Nephron (organoid): ENCODE measurements around the gene RNF144A.

Experiments used
- H3K27ac Mint-ChIP-seq, 3 experiments: 2 replicates each; pipeline ENCODE4 v1.8.0; 2020; ENCODE audit warnings: mixed read lengths in 3 of 3, mild to moderate bottlenecking in 2 of 3, moderate library complexity in 1 of 3
- H3K27me3 Mint-ChIP-seq: 2 replicates; pipeline ENCODE4 v1.8.0; 2021; ENCODE audit warnings: low read depth, mild to moderate bottlenecking, moderate library complexity, mixed read lengths
- H3K36me3 Mint-ChIP-seq: 2 replicates; pipeline ENCODE4 v1.8.0; 2020; ENCODE audit warnings: low read depth, mixed read lengths
- H3K4me1 Mint-ChIP-seq: 2 replicates; pipeline ENCODE4 v1.8.0; 2020; ENCODE audit warnings: mixed read lengths
- H3K4me3 Mint-ChIP-seq, 3 experiments: 2 replicates each; pipeline ENCODE4 v1.8.0; 2020; ENCODE audit warnings: mild to moderate bottlenecking in 3 of 3, mixed read lengths in 3 of 3, moderate library complexity in 2 of 3
- H3K9me3 Mint-ChIP-seq: 2 replicates; pipeline ENCODE4 v1.8.0; 2020; ENCODE audit warnings: mixed read lengths
- TF ChIP-seq, protein P1 (sequence below), 3 experiments: fragments of 200-600 bp; sonication (generic); IDR thresholded peaks; one replicate each; pipeline ENCODE4 v1.5.0; 2021; ENCODE audit warnings: antibody characterized with exemption in 3 of 3; ENCODE audit not compliant: unreplicated experiment in 3 of 3

The RNF144A gene

GRCh38 chr2:6946722-6947121, 29.5 kb downstream of the RNF144A start:
- Mint-ChIP-seq H3K27ac (peak overlapping the region in 1 of 3 experiments; percentile 9), H3K4me1 (peaks cover 36% of the 10 kb centered on the region), H3K36me3 (peaks cover 47% of the 10 kb centered on the region), H3K4me3 (no peak overlapping the region), H3K27me3 (no peaks in the 10 kb centered on the region), H3K9me3 (no peaks in the 10 kb centered on the region)
- TF ChIP-seq, protein P1, sequence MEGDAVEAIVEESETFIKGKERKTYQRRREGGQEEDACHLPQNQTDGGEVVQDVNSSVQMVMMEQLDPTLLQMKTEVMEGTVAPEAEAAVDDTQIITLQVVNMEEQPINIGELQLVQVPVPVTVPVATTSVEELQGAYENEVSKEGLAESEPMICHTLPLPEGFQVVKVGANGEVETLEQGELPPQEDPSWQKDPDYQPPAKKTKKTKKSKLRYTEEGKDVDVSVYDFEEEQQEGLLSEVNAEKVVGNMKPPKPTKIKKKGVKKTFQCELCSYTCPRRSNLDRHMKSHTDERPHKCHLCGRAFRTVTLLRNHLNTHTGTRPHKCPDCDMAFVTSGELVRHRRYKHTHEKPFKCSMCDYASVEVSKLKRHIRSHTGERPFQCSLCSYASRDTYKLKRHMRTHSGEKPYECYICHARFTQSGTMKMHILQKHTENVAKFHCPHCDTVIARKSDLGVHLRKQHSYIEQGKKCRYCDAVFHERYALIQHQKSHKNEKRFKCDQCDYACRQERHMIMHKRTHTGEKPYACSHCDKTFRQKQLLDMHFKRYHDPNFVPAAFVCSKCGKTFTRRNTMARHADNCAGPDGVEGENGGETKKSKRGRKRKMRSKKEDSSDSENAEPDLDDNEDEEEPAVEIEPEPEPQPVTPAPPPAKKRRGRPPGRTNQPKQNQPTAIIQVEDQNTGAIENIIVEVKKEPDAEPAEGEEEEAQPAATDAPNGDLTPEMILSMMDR (IDR thresholded peaks at IDR 0.05; ENCODE audit: unreplicated experiment in 3 of 3), result no peak

DNA sequence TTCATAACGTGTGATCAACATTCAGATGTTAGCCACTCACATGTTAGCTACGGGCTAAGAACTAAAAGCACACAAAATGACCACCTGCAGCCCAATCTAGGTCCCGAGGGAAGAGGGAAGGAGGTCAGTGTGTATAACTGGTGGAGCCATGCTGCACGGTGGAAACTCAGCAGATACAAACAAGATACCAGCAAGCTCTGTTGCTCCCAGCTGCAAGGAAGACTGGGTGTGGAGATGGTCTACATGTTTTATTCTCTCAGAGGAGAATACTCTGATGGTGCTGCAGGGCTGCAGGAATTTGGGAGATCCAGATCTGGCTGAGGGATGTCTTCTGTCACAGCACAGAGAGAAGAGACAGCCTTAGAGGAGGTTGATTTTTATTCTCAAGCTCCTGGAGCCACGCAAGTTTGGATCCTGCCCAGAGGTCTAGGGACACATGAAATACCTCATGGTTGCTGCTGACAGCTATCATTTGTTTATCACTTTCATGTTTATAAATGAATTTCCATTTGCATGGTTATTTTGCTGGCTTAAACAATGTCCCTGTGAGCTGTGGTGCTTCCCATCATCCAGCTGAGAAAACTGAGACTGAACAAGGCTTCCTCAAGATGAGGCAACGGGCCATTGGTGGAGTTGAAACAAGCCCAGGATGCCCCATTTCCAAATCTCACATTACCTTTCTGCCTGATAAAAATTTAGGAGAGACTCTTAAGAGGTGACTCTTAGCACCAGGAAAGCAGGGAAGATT, 30.9 kb downstream of the RNF144A start:
- no peaks in the 10 kb centered on the region for H3K27me3 Mint-ChIP-seq
- peaks cover 40% of the 10 kb centered on the region for H3K4me1 Mint-ChIP-seq
- TF ChIP-seq, protein P1 (IDR thresholded peaks at IDR 0.05; ENCODE audit: unreplicated experiment in 3 of 3), result no peak
- H3K27ac Mint-ChIP-seq, result peak overlapping the region; percentile 38 to 53 (median 47)
- peaks cover 34% of the 10 kb centered on the region for H3K36me3 Mint-ChIP-seq
- no peak overlapping the region for H3K4me3 Mint-ChIP-seq
- no peaks in the 10 kb centered on the region for H3K9me3 Mint-ChIP-seq

- Mint-ChIP-seq H3K4me3 (no peak overlapping the region), H3K27me3 (no peaks in the 10 kb centered on the region), H3K36me3 (peaks cover 27% of the 10 kb centered on the region), H3K4me1 (peaks cover 33% of the 10 kb centered on the region), H3K9me3 (no peaks in the 10 kb centered on the region), H3K27ac (peak overlapping the region in 2 of 3 experiments; percentile 12 to 31)
- TF ChIP-seq, protein P1 (IDR thresholded peaks at IDR 0.05; ENCODE audit: unreplicated experiment in 3 of 3), result no peak
Observed at GRCh38 chr2:6948677-6949351, 31.6 kb downstream of the RNF144A start.

GRCh38 chr2:6951046-6951445, 33.8 kb downstream of the RNF144A start:
- H3K27me3 Mint-ChIP-seq, result no peaks in the 10 kb centered on the region
- peaks cover 16% of the 10 kb centered on the region for H3K36me3 Mint-ChIP-seq
- TF ChIP-seq, protein P1 (IDR thresholded peaks at IDR 0.05; ENCODE audit: unreplicated experiment in 3 of 3), result no peak
- H3K27ac Mint-ChIP-seq, result no peak overlapping the region
- H3K4me3 Mint-ChIP-seq, result no peak overlapping the region
- peaks cover 40% of the 10 kb centered on the region for H3K4me1 Mint-ChIP-seq
- H3K9me3 Mint-ChIP-seq, result no peaks in the 10 kb centered on the region

GRCh38 chr2:6952101-6952500, 34.9 kb downstream of the RNF144A start:
- Mint-ChIP-seq H3K4me1 (peaks cover 51% of the 10 kb centered on the region), H3K27ac (peak overlapping the region; percentile 78 to 91 (median 85)), H3K27me3 (no peaks in the 10 kb centered on the region), H3K4me3 (no peak overlapping the region), H3K9me3 (no peaks in the 10 kb centered on the region), H3K36me3 (peaks cover 22% of the 10 kb centered on the region)
- TF ChIP-seq, protein P1 (IDR thresholded peaks at IDR 0.05; ENCODE audit: unreplicated experiment in 3 of 3), result no peak
